Naive B cell (primary cell): ENCODE data around the gene TICRR. TPM values are rescaled to one million over a fixed set of nuclear protein-coding genes. Genes with fewer than 3 reads are reported as not detected.

Source experiments
- ATAC-seq, 2 donors: fragments of 150-1000 bp; cut with Tn5 transposase; 2 replicates each; pipeline ENCODE4 v1.10.0; 2021; ENCODE audit warnings: low read depth in 2 of 2, mild to moderate bottlenecking in 2 of 2, moderate library complexity in 2 of 2
- DNase-seq: peaks from one replicate; pipeline ENCODE4 v3.0.0; 2022
- H3K27ac Mint-ChIP-seq, 6 donors: one replicate each; pipeline ENCODE4 v1.8.0; 2020 to 2022; ENCODE audit warnings: mild to moderate bottlenecking in 6 of 6, mixed read lengths in 6 of 6, moderate library complexity in 5 of 6, inconsistent platforms in 2 of 6
- H3K27me3 Mint-ChIP-seq, 3 donors: one replicate each; pipeline ENCODE4 v1.8.0; 2021 to 2022; ENCODE audit warnings: mixed read lengths in 3 of 3, mild to moderate bottlenecking in 1 of 3
- H3K36me3 Mint-ChIP-seq, 2 donors: one replicate each; pipeline ENCODE4 v1.8.0; 2020 to 2022; ENCODE audit warnings: mixed read lengths in 2 of 2, inconsistent platforms in 1 of 2, mild to moderate bottlenecking in 1 of 2
- H3K4me1 Mint-ChIP-seq, 3 donors: one replicate each; pipeline ENCODE4 v1.8.0; 2020 to 2022; ENCODE audit warnings: mixed read lengths in 3 of 3, inconsistent platforms in 1 of 3, mild to moderate bottlenecking in 1 of 3, moderate library complexity in 1 of 3
- H3K4me3 Mint-ChIP-seq, 8 donors: one replicate each; pipeline ENCODE4 v1.8.0; 2020 to 2022; ENCODE audit warnings: mild to moderate bottlenecking in 8 of 8, mixed read lengths in 8 of 8, moderate library complexity in 8 of 8, inconsistent platforms in 2 of 8
- H3K9me3 Mint-ChIP-seq, 7 donors: one replicate each; pipeline ENCODE4 v1.8.0; 2020 to 2022; ENCODE audit warnings: mixed read lengths in 7 of 7, mild to moderate bottlenecking in 5 of 7, inconsistent platforms in 2 of 7, moderate library complexity in 1 of 7
- polyA plus RNA-seq, 6 donors: library from polyadenylated mRNA; unstranded; fragments of 300-500 nt; fragmentation: Illumina TruSeq; gene quantifications; one replicate each; pipeline ENCODE4 v1.2.3, GENCODE V29; 2021; ENCODE audit warnings: low read depth in 6 of 6

TICRR gene
- polyA plus RNA-seq, 6 donors from 2014 or later, result not detected

DNA sequence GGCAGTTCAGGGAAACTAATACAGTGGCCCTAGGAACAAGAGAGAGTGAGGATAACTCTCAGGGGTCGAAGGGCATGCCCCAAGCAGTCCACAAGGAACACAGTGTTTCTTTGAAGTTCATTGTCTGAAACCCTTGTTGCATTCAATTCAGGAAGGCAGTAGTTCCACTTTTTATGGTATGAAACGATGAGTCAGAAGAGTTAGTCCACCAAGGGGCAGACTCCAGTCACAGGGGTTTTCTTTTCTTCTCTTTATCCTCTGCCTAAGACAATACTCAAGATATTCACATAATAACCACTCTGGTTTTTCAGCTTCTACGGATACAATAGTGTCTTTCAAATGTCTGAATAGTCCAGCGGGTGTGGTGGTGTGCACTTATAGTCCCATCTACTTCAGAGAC, 23.7 kb upstream of the TICRR start:
- Mint-ChIP-seq H3K36me3 (peaks cover 0 to 8% of the 10 kb centered on the region in 2 donors), H3K27ac (peak overlapping the region in 1 of 6 donors; percentile 52), H3K27me3 (peaks cover 19 to 47% (median 31%) of the 10 kb centered on the region in 3 donors), H3K9me3 (peaks cover 0 to 12% (median 3%) of the 10 kb centered on the region in 7 donors), H3K4me3 (no peak overlapping the region), H3K4me1 (no peaks in the 10 kb centered on the region)
- ATAC-seq (no peak), DNase-seq (no peak)

DNA sequence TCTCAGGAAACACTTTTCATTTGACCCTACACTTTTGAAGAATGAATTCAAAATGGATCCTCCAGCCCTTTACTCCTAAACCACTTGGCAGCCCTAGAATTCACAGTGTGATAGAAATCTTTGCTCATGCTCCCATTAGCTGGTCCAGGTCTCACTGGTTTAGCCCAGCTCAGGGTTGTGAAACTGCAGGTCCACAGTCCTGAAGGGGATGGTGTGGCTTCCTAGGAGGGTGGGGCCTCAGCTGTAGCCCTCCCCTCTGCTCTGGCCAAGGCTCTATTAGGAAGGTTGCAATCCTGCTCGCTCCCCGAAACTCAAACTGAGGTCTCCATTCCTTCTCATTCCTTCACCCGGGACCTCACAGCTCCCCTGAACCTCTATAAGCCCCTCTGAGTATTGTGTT, 21.6 kb upstream of the TICRR start:
- peak overlapping the region in 1 of 6 donors; percentile 10 for H3K27ac Mint-ChIP-seq
- H3K36me3 Mint-ChIP-seq, result peaks cover 0 to 2% of the 10 kb centered on the region in 2 donors
- no peaks in the 10 kb centered on the region for H3K4me1 Mint-ChIP-seq
- H3K9me3 Mint-ChIP-seq, result peaks cover 0 to 5% (median 0%) of the 10 kb centered on the region in 7 donors
- no peak overlapping the region for H3K4me3 Mint-ChIP-seq
- DNase-seq, result no peak
- ATAC-seq, result no peak
- H3K27me3 Mint-ChIP-seq, result peaks cover 19 to 31% (median 21%) of the 10 kb centered on the region in 3 donors

DNA sequence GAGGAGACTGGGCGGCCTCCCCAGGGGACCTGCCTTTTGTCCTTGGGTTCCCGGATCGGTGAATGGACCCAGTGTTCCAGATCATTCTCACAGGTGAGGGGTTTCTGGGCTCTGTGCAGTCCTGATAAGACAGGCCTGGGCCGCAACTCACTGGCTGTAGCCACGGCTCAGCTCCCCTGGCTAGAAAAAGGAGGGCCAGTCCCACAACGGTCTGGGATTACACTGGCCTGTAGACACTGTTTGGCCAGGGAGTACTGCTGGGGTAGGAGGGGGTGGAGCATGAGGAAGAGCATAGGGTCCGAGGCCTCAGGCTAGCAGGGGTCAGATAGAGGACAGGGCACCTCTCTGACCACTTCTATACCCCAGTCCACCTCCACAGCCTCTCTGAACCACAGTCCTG, 21.0 kb upstream of the TICRR start:
- H3K36me3 Mint-ChIP-seq, result no peaks in the 10 kb centered on the region
- H3K9me3 Mint-ChIP-seq, result peaks cover 0 to 4% (median 0%) of the 10 kb centered on the region in 7 donors
- DNase-seq, result no peak
- no peaks in the 10 kb centered on the region for H3K4me1 Mint-ChIP-seq
- H3K27me3 Mint-ChIP-seq, result peaks cover 16 to 28% (median 18%) of the 10 kb centered on the region in 3 donors
- H3K4me3 Mint-ChIP-seq, result no peak overlapping the region
- no peak overlapping the region for H3K27ac Mint-ChIP-seq
- ATAC-seq, result no peak

DNA sequence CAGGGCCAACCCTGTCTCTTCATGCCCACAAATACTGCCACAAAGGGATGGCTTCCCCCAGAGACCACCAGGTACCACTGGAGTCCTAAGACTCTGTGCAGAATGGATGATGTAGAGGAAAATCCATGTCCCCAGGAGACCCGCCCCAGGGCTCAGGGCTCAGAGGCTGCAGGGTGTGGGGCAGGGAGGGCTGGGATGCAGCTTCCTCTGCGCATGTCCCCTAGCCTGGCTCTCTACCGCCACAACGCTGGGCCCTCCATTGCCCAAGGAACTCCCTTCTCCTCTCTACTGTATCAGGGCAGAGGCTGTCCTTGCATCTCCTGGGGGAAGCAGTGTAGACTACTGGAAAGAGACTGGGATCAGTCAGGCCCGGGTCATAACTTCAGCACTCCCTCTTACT, 19.5 kb upstream of the TICRR start:
- H3K27ac Mint-ChIP-seq, result no peak overlapping the region
- H3K9me3 Mint-ChIP-seq, result peaks cover 0 to under 1% (median 0%) of the 10 kb centered on the region in 7 donors
- H3K36me3 Mint-ChIP-seq, result no peaks in the 10 kb centered on the region
- ATAC-seq (no peak), DNase-seq (no peak)
- peaks cover 9 to 34% (median 14%) of the 10 kb centered on the region in 3 donors for H3K27me3 Mint-ChIP-seq
- no peak overlapping the region for H3K4me3 Mint-ChIP-seq
- H3K4me1 Mint-ChIP-seq, result no peaks in the 10 kb centered on the region

DNA sequence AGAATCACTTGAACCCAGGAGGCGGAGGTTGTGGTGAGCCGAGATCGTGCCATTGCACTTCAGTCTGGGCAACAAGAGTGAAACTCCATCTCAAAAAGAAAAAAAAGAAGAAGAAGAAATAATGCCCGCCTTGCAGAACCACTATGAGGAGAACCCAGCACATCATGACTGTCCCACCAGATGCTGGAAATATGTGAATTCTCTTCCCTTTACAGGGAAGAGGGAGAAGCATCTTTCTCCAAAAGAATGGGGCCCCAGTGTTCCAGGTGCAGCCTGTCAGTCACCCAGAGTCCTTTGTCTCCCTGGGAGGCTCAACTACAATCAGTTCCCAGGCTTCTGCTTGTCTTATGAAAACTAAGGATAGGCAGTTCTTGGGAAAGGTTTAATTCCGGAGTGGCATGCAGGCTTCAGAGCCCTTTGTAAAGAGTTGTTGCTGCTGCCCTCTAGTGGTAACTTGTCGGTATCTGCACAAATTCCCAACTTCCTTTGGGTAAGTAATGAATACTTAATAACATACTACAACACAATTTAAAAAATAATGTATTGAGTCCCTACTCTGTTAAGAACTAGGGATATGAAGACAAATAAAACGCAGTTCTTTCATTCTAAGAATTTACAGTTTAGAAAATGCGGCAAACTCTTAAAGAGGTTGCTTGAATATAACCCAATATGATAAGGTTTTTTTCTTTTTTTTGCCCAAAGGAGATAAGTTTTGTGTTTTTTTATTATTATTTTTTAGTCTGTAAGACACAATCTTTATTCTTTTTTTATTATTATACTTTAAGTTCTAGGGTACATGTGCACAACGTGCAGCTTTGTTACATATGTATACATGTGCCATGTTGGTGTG, 18.6 kb upstream of the TICRR start:
- Mint-ChIP-seq H3K9me3 (no peaks in the 10 kb centered on the region), H3K27ac (no peak overlapping the region)

DNA sequence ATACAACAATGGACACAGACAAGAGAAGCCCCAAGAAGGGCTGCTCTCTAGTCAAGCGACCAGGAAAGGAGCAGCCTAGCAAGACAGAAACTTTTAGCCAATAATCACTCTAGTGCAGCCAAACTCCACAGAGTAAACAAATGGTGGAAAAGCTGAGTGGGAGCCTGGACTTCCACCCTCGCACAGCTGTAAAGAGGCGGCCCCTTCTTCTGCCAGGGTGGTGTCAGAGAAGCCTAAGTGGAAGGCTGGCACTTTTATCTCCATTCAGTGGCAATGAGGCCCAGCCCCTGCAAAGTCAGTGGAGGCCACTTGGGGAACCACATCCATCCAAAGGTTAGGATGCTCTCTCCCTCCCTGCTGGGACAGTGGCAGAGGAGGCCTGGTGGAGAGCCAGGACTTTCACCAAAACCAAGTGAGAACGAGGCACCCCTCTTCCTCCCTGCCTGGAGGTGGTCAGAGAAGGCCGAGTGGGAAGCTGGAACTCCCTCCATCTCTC, 15.5 kb upstream of the TICRR start:
- H3K9me3 Mint-ChIP-seq, result no peaks in the 10 kb centered on the region
- DNase-seq (no peak), ATAC-seq (no peak)
- no peaks in the 10 kb centered on the region for H3K4me1 Mint-ChIP-seq
- peak overlapping the region in 1 of 8 donors; percentile 42 for H3K4me3 Mint-ChIP-seq
- no peak overlapping the region for H3K27ac Mint-ChIP-seq
- H3K27me3 Mint-ChIP-seq, result peaks cover 8 to 25% (median 9%) of the 10 kb centered on the region in 3 donors
- no peaks in the 10 kb centered on the region for H3K36me3 Mint-ChIP-seq

More for the DNA sequence above, 18.6 kb upstream of the TICRR start:
- Mint-ChIP-seq H3K4me1 (no peaks in the 10 kb centered on the region), H3K4me3 (no peak overlapping the region), H3K36me3 (no peaks in the 10 kb centered on the region), H3K27me3 (peaks cover 8 to 36% (median 10%) of the 10 kb centered on the region in 3 donors)
- peak; percentile 24 for DNase-seq
- no peak for ATAC-seq

DNA sequence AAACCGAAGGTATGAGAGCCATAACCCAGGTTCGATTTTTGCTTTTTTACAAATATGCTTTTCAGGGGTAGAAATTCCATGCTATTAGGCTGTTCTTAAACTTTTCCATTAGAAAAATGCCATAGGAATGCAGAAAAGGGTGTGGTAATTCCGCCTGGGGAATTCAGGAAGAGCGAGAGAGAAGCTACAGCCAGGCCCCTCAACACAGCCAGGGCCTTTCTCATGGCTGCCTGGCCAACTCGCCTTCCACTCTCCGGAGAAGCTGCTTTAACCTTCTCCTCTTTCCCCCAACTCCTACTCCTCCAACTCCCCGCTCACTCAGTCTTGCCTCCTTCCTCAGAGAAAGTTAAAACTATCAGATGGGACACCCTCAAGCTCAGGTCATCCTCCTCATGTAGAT, 9.1 kb upstream of the TICRR start:
- Mint-ChIP-seq H3K4me3 (no peak overlapping the region), H3K27ac (no peak overlapping the region), H3K27me3 (peaks cover 16 to 51% (median 37%) of the 10 kb centered on the region in 3 donors), H3K36me3 (peaks cover 0 to 17% of the 10 kb centered on the region in 2 donors), H3K4me1 (no peaks in the 10 kb centered on the region), H3K9me3 (peaks cover 0 to 22% (median 4%) of the 10 kb centered on the region in 7 donors)
- ATAC-seq, result no peak
- no peak for DNase-seq

DNA sequence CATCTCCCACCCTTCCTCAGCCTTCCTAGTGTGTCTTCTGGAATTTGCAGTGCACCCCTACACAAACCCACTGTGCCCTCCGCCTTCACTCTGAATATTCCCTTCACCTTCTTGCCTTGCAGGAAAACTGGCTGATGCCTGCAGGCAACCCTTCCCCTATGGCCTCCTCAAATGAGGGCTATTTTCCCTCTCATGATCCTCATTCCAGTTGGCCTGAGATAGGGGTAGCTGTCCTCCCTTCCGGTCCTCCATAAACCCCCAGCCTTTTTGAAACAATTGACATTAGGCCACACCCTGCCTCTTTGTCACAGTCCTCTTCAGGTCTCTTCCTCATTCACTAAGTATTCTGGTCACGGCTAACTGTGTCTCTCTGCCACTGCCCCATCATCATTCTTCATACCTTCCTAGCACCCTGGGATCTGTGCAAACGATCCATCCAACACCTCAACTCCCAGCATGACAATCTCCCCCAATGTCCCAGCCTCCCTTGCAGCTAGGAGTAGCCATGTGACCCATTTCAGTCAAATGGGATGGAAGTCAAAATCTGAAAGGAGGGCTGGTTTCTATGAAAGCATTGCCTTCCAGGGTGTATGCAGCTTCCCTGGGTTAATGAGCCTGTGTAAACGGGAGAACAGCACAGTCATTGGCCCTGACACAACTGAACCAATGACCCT, 8.5 kb upstream of the TICRR start:
- H3K27ac Mint-ChIP-seq, result peak overlapping the region in 1 of 6 donors; percentile 65
- DNase-seq, result no peak
- no peaks in the 10 kb centered on the region for H3K4me1 Mint-ChIP-seq
- peaks cover 20 to 56% (median 42%) of the 10 kb centered on the region in 3 donors for H3K27me3 Mint-ChIP-seq
- peaks cover 0 to 17% of the 10 kb centered on the region in 2 donors for H3K36me3 Mint-ChIP-seq
- ATAC-seq, result no peak
- H3K4me3 Mint-ChIP-seq, result no peak overlapping the region
- H3K9me3 Mint-ChIP-seq, result peaks cover 0 to 22% (median 4%) of the 10 kb centered on the region in 7 donors

DNA sequence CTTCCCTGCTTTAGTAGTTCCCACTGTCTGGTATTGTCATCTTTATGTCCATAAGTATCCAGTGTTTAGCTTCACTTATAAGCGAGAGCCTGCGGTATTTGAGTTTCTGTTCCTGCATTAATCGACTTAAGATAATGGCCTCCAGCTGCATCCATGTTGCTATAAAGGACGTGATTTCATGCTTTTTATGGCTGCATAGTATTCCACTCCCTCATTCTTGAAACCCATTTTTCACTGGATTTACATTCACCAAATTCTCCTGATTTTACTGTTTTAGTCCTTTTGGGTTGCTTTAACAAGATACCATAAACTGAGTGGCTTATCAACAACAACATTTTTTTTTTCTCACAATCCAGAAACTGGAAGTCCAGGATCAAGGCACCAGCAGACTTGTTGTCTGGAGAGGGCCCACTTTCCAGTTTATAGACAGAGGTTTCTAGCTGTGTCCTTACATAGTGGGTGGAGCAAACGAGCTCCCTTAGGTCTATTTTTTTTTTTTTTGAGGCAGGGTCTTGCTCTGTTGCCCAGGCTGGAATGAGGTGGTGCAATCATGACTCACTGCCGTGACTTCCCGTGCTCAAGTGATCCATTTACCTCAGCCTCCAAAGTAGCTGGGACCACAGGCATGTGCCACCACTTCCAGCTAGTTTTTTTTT, 6.1 kb upstream of the TICRR start:
- ATAC-seq, result no peak
- Mint-ChIP-seq H3K9me3 (peaks cover 0 to 22% (median 4%) of the 10 kb centered on the region in 7 donors), H3K4me1 (peaks cover 0 to under 1% (median 0%) of the 10 kb centered on the region in 3 donors)

DNA sequence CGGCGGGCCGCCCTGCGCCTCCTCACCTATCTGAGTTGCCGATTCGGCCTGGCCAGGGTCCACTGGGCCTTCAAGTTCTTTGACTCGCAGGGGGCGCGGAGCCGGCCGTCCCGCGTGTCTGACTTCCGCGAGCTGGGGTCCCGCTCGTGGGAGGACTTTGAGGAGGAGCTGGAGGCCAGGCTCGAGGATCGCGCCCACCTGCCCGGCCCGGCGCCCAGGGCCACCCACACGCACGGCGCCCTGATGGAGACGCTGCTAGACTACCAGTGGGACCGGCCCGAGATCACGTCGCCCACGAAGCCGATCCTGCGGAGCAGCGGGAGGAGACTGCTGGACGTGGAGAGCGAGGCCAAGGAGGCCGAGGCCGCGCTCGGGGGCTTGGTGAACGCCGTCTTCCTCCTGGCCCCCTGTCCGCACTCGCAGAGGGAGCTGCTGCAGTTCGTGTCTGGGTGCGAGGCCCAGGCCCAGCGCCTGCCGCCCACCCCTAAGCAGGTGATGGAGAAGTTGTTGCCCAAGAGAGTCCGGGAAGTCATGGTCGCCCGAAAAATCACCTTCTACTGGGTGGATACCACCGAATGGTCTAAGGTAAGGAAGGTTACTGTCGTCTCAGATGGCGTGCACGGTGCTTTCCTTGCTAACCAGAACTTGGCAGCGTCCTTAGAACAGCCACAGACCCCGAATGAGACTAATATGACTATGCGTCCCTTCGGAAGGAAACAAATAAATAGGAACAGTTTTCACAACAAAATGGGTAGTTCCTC, 567 bp downstream of the TICRR start:
- ATAC-seq, result no peak

More for the DNA sequence above, 6.1 kb upstream of the TICRR start:
- no peak for DNase-seq
- Mint-ChIP-seq H3K4me3 (no peak overlapping the region), H3K27me3 (peaks cover 26 to 62% (median 43%) of the 10 kb centered on the region in 3 donors), H3K36me3 (peaks cover 0 to 17% of the 10 kb centered on the region in 2 donors), H3K27ac (no peak overlapping the region)

DNA sequence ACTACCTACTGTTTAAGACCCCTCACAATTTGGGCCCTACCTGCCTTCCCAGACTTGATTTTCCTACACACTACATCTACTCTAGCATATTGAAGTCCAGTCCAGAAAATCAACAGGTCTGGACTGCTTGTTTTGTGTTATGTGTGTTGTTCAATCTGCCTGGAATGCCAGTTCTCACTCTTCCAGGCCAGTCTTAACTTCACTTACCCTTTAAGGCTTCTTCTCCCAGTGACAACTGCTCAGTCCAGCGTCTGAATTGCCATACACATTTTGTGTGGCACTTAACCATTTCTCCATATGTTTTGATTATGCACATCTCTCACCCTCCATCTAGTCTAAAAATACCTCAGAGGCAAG, 1.1 kb downstream of the TICRR start:
- peaks cover 10 to 17% (median 13%) of the 10 kb centered on the region in 3 donors for H3K27me3 Mint-ChIP-seq
- no peaks in the 10 kb centered on the region for H3K36me3 Mint-ChIP-seq
- H3K27ac Mint-ChIP-seq, result no peak overlapping the region
- no peaks in the 10 kb centered on the region for H3K9me3 Mint-ChIP-seq
- ATAC-seq (no peak), DNase-seq (no peak)
- peak overlapping the region; percentile 68 to 92 (median 86) for H3K4me3 Mint-ChIP-seq
- peaks cover 4 to 10% (median 10%) of the 10 kb centered on the region in 3 donors for H3K4me1 Mint-ChIP-seq

More for the DNA sequence above, 567 bp downstream of the TICRR start:
- Mint-ChIP-seq H3K9me3 (no peaks in the 10 kb centered on the region), H3K4me3 (peak overlapping the region; percentile 68 to 92 (median 86)), H3K27ac (no peak overlapping the region), H3K36me3 (no peaks in the 10 kb centered on the region), H3K4me1 (peaks cover 4 to 10% (median 10%) of the 10 kb centered on the region in 3 donors), H3K27me3 (peaks cover 12 to 18% (median 14%) of the 10 kb centered on the region in 3 donors)
- no peak for DNase-seq

DNA sequence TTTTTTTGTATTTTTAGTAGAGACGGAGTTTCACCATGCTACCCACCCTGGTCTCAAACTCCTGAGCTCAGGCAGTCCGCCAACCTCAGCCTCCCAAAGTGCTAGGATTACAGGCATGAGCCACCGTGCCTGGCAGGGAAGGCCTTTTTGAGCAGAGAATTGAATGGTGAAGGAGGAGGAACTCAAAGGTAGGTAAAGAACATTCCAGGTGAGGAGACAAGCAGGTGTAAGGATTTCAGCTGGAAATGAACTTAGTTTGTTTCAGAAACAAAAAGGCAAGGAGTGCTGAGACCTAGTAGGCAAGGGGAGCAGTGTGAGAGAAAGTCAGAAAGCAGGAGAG, 2.5 kb downstream of the TICRR start:
- Mint-ChIP-seq H3K27ac (no peak overlapping the region), H3K9me3 (no peaks in the 10 kb centered on the region), H3K36me3 (no peaks in the 10 kb centered on the region), H3K27me3 (peaks cover 0 to 4% (median 3%) of the 10 kb centered on the region in 3 donors), H3K4me1 (peaks cover 4 to 10% (median 10%) of the 10 kb centered on the region in 3 donors), H3K4me3 (peak overlapping the region in 1 of 8 donors; percentile 72)
- ATAC-seq, result no peak
- DNase-seq, result no peak
